Ovary (tissue), 3 donors: ENCODE data around the gene SRGAP2B.
"Not testable (repeated sequence)": the region's sequence is repeated elsewhere in the genome, so short reads cannot be mapped to it uniquely, and the experiment has no call there.

ENCODE experiments used
- CTCF ChIP-seq, 3 donors: fragments of 450-650 bp in 2 of 3; fragments of 200-600 bp in 1 of 3; IDR thresholded peaks; one replicate each; pipeline versions ENCODE4 v1.5.1 to v1.8.0; 2016 to 2022; ENCODE audit warnings: antibody characterized with exemption in 3 of 3, mild to moderate bottlenecking in 1 of 3
- EP300 ChIP-seq: sonication (generic); formaldehyde crosslinking; IDR thresholded peaks from one replicate; pipeline ENCODE4 v1.6.1; 2017; ENCODE audit warnings: antibody characterized with exemption
- POLR2A ChIP-seq: fragments of 450-650 bp; IDR thresholded peaks from one replicate; pipeline ENCODE4 v1.6.1; 2017; ENCODE audit warnings: antibody characterized with exemption, mild to moderate bottlenecking, moderate library complexity
- donor health status: DM: no; HTN: no; CAD: no.

- TF ChIP-seq CTCF (IDR thresholded peaks at IDR 0.05); POLR2A; EP300: not testable (repeated sequence)
These were observed 78.7 kb downstream of the SRGAP2B start for GRCh38 chr1:145016492-145016862.
